DMS 273 (cell line): ENCODE results near the gene SHB.
"Not testable (repeated sequence)": the region's sequence is repeated elsewhere in the genome, so short reads cannot be mapped to it uniquely, and the experiment has no call there.

Source experiments
- DNase-seq: peaks from one replicate; lab custom pipeline; 2025; ENCODE audit not compliant: unreplicated experiment; lab: John Stamatoyannopoulos, UW

SHB gene

DNA sequence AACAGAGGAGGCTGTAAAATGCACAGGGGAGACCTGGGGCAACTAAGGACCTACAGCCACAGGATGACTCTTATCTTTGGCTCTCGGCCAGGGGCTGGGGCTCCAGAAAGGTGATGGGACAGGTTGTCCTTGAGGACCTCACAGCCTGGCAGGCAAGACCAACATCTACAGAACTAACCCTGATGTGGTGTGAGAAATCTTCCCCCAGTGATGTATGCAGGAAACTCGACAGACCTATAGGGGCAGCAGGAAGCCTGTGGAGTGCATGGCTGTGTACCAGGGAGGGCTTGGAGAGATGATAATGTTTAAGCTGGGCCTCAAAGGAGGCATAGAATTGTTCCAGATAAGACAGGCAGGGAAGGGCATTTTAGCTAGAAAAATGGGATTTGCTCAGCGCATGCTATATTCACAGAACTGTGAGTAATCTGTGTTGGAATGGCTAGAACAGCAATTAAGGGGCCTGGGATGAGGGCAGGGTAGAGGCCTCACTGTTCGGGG, 96.6 kb downstream of the SHB start:
- DNase-seq = peak; percentile 17

DNA sequence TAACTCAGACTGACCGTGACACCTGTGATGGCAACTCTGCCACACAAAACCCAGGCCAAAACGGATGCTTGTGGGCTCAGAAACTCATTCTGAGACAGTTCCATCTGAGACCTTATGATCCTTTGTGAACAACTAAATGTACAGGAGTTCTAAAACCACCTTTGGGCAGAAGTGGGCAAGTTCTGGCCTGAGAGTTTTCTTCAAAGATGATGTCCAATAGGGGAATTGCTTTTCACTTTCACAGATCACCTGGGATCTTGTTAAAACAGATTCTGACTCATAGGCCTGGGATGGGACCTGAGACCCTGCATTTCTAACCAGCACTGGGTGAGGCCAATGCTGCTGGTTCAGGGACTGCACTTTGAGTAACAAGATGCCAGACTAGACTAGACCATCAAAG, 97.3 kb downstream of the SHB start:
- no peak for DNase-seq

DNA sequence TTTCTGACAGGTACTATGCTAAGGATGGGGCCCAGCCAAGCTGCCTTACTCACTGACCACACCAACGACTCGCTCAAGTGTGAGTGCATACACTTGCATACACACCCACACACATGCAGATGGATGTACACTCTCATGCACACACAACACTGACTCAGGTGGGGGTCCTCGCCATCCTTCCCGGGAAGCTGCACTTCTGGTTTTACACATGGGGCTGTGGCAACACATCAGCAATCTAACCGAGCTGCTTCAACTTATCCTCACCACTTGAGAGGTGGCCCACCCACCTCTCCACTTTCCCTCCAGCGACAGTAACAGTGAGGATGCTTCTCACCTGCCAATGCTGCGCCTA, 97.9 kb downstream of the SHB start:
- DNase-seq = no peak

DNA sequence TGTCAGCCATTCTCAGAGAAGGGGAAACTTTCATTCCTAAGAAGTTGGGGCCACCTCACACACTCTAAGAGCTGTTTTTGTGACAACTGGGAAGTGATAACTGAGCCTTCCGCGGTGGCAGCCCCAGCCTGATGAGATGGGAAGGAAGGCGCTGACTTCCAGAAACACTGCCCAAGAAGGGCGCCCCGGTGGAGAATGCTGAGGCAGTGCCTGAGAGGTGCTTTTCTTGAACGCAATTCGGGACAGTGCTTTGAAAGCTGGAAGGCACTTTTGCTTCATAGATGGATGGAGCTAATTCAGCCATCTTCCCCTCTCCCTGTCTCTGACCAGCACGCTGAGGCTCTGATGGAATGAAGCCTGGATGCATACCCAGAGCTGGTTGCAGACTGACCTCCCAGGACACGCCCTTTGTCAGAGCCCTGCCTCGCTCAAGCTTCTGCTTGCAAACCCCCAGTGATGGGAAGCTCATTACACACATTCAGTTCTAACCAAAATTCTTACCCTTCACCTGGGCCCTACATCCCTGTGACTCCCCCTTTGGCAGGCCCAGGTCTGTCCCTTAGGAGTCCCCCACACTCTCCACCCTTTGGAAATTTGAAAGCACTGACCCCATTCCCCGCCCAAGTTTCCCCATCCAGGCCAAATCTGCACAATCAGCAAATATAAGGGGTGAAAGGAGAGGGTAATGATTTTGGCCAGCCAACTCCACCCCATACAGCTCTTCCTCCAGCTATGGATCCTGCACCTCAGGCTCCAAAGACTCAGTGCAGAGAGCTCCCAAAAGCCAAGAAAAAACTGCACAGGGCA, 98.5 kb downstream of the SHB start:
- no peak for DNase-seq

DNA sequence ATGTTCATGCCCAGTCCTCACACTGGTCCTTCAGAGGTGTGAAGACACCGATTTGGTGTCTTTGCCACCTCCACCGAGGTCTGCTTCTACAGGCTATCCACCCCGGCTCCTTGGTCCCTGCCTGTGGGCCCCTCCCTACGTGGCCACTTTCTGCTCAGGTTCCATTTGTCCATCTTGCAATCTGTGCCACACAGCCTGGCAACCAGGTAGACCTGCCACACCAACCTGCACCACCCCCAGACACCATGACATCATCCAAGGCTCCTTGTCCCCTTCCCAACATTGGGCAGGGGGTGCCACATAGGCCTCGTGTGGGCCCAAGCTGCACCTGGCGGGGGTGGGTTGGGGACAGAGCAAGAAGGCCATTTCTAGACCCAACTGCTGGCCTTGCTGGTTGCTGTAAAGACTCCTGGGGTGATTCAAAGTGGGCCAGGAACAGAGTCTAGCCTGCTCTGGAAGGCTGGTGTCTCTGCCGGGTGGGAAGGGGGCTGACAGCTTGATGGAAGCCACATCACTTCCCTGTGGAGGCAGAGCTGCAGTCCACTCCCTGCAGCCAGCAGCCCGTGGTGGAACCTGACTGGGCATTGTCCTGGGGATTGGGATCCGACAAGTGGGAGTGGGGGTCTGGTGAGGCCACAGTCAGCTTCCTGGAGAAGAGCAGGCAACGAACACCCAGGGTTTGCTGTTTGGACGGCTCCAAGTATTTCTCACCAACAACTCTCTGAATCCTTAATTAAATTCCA, 99.3 kb downstream of the SHB start:
- DNase-seq = no peak

DNA sequence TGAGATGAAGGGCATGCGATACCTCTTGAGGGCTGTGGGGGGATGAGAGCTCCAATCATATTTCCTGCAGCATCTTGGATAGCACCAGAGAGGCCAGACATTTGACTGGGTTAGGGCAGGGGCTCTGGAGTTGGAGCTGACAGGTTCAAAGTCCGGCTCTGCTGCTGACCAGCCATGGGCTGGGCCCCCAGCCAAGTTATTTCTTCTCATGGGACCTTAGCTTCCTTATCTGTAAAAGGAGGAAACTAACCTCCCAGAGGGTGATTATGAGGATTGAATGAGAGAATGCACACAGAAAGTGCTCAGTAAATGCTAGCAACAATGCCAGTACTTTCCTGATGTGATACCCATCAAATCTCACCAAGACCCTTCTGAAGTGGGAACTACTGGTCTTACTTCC, 99.9 kb downstream of the SHB start:
- DNase-seq = no peak

DNA sequence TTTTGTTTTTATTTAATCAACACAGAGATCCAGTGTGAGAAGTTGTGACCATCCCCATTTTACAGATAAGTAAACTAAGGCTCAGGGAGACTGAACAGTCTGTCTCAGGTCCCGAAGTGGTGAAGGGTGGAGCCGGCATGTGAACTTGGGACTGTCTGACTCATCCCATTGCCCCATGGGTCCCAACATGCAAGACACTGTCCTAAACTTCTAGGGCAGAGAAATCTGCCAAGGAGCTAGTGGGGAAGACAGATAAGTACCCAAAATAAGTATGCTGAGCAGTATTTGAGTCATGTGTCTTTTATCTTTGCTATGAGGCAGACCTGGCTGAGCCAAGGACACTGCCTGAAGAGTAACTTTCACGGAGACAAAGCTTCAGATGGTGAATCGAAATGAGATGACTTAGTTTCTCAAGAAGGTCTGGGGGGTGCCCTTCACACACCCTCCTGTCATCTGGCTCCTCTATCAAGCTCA, 100.8 kb downstream of the SHB start:
- DNase-seq = no peak

DNA sequence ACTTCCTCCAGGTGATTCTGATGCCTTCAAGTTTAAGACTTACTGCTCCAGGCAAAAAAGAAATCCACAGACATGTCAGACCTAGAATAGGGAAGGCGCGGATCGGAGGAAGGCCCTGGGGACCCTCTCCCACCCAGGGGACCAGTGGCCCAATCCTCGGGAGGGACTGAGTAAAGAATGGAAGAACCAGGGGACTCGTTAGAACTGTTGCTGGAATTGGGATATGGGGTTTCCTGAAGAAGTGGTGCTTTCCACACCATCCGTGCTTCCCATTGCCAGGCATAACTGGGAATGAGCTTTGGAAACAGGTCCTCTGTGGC, 101.3 kb downstream of the SHB start:
- DNase-seq = no peak

DNA sequence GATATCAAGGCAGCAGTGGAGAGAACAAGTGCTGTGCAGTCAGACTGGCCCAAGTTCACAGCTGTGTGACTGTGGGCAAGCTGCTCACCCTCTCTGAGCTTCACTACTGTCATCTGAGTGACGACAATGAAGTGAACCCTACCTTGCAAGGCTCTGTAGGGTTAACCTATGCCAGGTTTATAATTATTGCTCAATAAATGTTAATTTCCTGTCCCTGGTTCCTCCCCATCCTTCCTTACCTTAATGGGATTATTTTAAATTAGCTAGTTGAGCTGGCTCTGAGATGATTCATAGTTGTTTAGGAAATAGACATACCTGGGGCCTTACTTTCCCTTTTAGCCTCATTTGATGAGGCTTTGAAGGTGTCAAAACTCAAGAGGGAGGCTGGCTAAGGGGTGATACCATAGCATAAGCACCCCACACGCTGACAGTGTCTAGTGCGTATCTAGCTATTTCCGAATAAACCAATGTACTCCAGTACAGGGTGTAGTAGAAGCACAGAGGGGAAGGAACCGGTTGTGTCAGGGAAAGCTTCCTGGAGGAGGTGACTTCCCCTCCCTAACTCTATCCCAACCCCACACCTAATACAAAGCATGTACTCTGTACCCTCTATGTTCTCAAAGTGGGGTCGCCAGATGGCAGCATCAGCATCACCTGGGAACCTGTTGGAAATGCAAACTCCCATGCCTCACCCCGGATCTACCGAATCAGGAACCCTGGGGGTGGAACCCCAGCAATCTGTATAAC, 101.8 kb downstream of the SHB start:
- no peak for DNase-seq

DNA sequence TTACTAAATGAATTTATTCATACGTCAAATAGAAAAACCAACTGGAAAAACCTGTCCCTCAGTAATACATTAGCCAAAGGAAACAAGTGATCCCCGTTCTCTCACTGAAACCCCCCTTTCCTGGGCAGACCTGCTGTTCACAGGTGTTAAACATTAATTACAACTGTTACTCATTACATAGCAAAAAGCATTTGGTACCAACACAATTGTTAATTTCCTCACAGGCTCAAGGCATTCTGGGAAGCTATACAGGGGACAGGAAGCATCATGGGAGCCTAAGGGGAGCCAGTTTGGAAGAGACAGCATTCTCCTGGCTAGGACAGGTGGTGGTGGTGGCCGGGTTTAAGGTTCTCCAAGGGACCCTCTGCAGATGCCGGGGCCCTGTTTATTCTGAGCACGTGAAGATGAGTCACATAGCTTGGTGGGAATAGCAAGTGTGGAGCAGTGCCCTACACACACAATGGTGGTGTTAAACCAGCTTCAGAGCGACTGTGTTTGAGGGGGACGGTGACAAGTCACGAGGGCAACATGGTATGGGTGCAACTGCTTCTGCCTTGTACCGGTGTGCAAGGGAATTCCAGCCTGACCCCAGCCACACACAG, 102.5 kb downstream of the SHB start:
- no peak for DNase-seq

DNA sequence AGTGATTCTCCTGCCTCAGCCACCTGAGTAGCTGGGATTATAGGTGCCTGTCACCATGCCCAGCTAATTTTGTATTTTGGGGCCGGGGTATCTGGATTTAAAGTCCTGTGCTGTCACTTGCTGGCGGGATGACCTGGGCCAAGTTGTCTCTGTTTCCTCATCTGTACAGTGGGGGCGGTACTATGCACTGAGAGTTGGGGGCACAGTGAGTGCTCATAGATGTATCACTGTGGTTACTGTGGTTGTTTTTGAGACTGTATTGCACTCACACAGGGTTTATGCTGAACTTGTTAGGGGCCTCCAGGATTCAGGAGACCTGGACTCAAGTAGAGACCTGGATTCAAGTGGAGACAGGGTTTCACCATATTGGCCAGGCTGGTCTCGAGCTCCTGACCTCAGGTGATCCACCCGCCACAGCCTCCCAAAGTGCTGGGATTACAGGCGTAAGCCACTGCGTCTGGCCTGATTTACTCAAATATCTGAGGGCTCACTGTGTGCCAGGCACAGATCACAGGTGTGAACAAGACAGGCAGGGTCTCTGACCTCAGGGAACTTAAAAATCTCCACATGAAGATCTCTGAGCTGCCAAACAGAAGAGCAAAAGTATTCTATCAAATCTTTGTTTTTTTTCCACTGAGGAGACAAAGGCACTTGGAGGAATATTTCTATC, 103.2 kb downstream of the SHB start:
- DNase-seq = not testable (repeated sequence)

DNA sequence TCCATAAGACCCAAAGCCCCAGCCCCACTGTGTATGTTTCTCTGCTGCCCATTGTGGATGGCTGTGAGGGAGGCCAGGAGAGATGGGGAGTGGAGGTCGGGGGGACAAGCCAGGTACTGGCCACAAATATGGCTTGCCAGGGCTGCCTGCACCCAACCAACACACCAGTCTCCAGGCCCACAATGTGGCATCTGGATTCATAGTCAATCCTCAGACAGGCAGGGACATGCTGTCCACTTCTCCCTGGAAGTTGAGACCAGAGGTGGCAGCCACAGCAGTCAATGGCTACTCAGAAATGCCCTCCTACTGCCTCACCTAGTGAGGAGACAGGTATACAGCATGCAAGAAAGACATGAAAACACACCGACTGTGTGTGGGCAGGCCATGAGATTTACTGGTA, 103.9 kb downstream of the SHB start:
- no peak for DNase-seq

DNA sequence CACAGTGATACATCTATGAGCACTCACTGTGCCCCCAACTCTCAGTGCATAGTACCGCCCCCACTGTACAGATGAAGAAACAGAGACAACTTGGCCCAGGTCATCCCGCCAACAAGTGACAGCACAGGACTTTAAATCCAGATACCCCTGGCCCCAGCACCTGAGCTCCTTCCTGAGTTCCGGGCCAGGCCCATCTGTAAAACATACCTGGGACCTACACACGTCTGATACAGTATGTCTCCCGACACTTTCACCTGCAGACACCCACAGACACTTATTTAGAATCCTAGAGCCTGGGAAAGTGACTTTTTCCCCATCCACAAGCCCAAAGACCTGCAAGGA, 104.3 kb downstream of the SHB start:
- DNase-seq = no peak

DNA sequence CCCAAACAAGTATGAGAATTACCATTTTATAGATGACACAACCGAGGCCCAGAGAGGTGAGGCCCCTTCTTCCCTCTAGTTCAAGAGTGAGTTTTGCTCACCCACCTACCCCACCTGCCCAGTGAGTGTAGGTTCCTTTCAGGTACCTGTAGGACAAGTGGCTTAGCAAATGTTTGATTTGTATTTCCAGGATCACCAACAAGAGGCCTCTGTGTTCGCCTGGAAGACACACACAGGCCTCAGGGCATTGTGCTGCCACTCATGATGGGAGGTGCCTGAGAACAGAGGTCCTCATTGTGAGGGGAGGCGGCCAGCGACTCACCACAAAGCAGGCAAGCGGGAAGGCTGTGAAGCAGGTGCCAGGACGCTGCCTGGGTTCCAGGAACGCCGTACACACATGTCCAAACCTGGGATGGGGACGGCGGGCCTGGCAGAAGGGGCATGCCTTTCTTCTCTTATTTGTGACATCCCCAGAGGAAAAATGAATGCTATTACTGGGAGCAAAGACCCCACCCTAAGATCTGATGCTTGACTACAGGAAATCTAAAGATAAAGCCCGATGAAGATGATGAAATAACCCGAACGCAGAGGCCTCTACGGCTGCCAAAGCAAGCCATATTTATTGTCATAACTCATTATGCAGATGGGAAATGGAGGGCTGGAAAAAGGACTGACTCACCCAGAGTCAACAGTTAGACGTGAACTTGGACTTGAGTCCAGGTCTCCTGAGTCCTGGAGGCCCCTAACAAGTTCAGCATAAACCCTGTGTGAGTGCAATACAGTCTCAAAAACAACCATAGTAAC, 104.9 kb downstream of the SHB start:
- DNase-seq = no peak

DNA sequence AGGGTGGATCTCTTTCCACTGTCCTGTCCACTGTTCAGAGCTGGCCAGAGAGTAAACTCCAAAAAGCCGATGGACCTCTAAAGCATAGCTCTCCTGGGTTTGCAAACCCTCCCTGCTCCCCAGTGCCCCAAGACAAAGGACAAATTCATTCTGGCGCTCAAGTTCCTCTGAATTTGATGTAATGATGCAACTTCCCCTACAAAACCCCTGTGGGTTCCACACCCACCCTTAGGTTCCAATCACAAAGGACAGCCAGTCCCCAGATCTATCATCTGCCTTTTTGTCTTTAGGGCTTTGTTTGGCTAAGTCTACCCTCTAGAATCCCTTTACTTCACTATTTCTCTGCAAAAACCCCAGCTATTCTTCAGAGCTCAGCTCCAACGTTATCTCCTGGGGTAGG, 107.7 kb downstream of the SHB start:
- no peak for DNase-seq

DNA sequence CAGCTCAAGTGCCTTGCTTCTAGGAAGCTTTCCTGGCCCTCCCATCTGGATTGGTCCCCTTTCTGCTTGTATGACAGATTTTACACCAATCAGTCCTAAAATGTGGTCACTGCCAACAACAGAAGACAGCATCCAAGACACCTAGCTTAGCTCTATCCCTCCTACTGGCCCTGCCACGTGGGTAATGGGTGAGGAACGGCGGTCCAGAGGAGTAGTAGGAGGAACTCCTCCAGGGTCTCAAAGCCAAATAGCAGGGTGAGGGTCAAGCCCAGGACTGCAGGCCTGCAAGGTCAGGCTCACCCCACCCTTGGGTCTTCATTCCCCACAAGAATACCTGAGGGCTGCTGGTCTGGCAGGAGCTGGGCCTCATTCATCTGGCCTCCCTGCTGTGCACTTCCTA, 108.4 kb downstream of the SHB start:
- DNase-seq = no peak

DNA sequence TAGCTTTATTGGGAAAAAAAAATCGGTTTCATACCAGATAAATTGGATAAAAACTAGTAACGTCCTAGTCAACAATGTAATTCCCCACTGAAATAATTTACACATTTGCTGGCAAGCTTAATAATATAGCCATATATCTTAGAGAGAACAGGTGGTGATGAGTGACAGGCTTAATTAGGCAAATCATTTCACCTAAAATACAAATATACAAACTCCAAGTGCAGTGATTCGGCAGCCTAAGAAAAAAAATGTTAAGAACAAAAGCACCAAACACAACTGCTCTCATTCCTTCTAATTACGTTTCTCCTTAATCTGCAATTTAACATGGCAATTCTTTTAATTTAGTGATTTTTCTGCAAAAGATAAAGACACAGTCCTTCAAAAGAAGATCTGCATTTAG, 109.1 kb downstream of the SHB start:
- no peak for DNase-seq

DNA sequence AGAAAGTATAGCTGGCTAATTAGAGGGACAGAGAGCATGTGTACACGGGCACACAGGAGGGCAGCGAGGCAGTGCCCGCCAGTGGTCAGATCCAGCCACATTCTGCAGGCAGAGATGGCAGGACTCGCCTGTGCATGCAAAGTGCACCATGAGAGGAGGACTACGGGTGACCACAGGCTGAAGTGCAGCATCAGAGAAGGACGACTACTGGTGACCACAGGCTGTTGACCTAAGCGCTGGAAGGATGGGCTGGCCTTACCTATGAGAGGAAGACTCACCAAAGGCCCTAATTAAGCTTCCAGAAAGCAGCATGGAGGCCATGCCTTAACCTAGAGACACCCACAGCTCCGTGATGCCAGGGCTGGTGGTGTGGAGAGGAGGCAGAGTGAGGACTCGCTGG, 110.9 kb downstream of the SHB start:
- no peak for DNase-seq

DNA sequence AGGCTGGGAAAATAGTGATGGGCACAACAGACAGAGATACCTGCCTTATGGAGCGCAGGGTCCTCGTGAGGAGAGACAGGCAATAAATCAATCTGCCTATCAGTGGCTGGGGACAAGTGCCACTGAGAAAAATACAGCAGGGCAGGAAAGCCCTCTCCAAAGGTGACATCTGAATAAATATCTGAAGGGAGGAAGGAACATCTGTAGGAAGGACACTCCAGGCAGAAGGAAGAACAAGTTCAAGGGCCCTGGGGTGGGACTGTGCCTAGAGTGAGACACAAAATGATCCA, 111.4 kb downstream of the SHB start:
- DNase-seq = no peak

DNA sequence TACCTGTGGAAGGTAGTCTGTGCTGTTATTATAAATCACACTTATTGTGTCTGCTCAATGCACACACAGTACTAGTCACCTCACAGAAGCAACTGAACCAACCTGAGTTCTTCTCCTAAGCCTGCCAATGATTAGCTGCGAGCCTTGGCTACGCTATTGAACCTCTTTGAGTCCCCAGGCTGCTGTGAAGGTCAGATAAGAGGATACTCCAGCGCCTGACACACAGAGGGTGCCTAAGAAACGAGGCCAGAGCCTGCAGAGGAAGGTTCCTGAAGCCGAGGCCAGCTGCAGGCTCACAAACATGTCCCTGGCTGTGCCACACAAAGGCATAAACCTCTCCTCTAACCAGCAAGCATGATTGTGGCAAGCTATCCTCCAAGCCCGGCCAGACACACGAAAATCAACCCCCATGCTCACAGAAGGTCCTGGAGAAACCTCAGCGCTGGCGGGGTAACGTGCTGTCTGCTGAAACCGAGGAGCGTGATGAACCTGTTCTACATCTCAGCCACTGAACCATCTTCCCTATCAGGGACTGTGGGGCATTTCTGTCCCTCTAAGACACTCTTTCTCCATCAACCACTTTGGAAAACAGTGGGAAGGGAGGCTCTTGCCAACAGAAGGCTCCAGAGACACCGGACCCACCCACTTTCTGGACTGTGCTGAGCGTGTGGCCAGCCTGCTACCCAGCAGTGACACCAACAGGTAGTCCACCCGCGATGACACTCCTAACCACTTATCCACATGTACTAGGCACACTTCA, 111.9 kb downstream of the SHB start:
- no peak for DNase-seq
